ENCODE measurements around the gene ARHGAP9. TPM values are rescaled to one million over a fixed set of nuclear protein-coding genes. Genes with fewer than 3 reads are reported as not detected.
"Not testable (repeated sequence)": the region's sequence is repeated elsewhere in the genome, so short reads cannot be mapped to it uniquely, and the experiment has no call there.

The ARHGAP9 gene
- total and polyA plus RNA-seq, 2 experiments from 2014 or later, result 0.11 to 0.61 TPM

DNA sequence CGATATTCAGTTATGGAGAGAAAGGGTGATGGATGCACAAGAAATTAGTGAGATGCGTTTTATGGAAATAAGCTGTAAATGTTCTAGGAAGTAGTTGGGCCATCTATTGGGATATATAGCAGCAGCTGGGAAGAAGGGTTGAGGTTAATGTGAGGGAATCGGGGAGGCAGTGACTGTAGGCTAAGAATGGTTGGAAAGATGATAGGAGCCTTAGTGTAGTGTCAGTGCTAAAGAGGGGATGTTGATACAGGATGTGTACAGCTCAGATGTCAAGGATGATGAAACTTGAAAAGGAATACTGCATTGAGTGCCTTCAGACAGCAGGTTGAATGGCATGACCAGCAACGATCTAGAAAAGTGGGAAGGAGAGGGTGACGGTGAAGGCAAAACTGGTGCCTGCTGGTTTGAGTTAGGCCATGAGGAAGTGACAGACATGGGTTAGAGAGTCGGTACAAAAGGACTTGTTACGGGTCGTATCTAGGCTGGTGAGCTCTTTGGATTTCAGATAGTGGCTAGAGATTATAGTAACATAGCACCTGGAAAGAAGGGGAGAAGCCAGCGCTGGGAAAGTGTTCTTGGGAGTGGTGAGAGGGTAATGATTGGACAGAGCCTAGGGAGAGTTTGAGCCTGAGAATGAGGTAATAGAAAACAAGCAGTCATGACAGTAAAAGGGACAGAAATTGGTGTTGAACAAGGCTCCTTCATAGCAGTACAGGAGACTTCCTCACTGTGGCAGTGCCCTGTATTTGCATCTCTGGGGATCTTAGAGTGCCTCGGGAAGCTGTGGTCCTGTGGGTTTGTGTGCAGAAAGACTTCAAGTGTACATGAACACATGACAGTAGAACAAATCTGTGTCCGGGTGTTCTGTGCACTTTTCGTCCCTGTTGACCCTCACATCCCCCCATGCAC, 17.8 kb upstream of the ARHGAP9 start:
- in situ Hi-C loops (cut with MboI), result no loop called here
- H3K4me1 ChIP-seq (ENCODE audit: insufficient read depth), result no peaks in the 10 kb centered on the region
- H3K9ac ChIP-seq, result no peak overlapping the region
- peaks cover 15% of the 10 kb centered on the region; the same call in 1 of the 2 replicates for H3F3A ChIP-seq (ENCODE audit: insufficient read depth)
- 97 to 98% methylated on average over 12 of the region's 12 CpGs for WGBS, 2 experiments (ENCODE audit: low coverage in 1 of 2, low lambda C conversion rate in 2 of 2, missing lambda C conversion rate in 2 of 2)
- H4K20me1 ChIP-seq (ENCODE audit: insufficient read depth), result no peaks in the 10 kb centered on the region
- H3K27me3 ChIP-seq (replicated peaks; ENCODE audit: insufficient read depth), result no peaks in the 10 kb centered on the region
- H3K9me3 ChIP-seq (ENCODE audit: low read depth), result no peaks in the 10 kb centered on the region
- H3K36me3 ChIP-seq (ENCODE audit: low read depth), result peaks cover 68% of the 10 kb centered on the region
- H2AFZ ChIP-seq, result no peak overlapping the region
- no peak for DNase-seq
- no peaks in the 10 kb centered on the region for H3K9me2 ChIP-seq (ENCODE audit: insufficient read depth)
- H3K79me2 ChIP-seq (ENCODE audit: insufficient read depth), result peaks cover 60% of the 10 kb centered on the region
- no peak overlapping the region for H3K27ac ChIP-seq
- H3K4me3 ChIP-seq, result no peak overlapping the region
- no peak overlapping the region for H3K4me2 ChIP-seq (ENCODE audit: unreplicated experiment)
- TF ChIP-seq EZH2phosphoT487 (IDR thresholded peaks at IDR 0.05; ENCODE audit: insufficient read depth, low read depth) (no peak), EZH2 (IDR thresholded peaks at IDR 0.05; ENCODE audit: insufficient read depth, poor library complexity, severe bottlenecking) (no peak)

DNA sequence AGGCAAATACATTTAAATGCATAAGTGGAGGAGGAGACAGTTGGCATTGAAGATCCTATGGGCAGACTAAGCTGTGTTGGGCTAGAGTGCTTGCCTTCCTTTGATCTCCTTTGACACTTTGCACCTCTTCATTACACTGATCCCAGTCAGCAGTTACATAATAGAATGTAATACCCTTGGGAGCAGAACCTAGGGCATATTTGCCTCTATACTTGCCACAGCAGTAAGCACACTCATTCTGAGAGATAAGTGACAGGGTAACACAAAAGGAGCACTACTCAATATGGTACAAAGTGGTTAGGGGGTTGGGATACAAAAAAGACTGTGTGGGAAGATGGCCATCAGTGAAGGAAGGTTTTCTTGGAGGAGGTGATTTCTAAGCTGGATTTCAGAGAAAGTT, 17.2 kb upstream of the ARHGAP9 start:
- Histone ChIP-seq H3K9me3 (ENCODE audit: low read depth) (no peaks in the 10 kb centered on the region), H2AFZ (no peak overlapping the region), H3K9me2 (ENCODE audit: insufficient read depth) (no peaks in the 10 kb centered on the region), H3K27me3 (replicated peaks; ENCODE audit: insufficient read depth) (no peaks in the 10 kb centered on the region), H3K4me2 (ENCODE audit: unreplicated experiment) (no peak overlapping the region), H3K79me2 (ENCODE audit: insufficient read depth) (peaks cover 63% of the 10 kb centered on the region), H3K4me1 (ENCODE audit: insufficient read depth) (no peaks in the 10 kb centered on the region), H3K4me3 (no peak overlapping the region), H3K9ac (no peak overlapping the region), H3K36me3 (ENCODE audit: low read depth) (peaks cover 64% of the 10 kb centered on the region), H3K27ac (no peak overlapping the region), H4K20me1 (ENCODE audit: insufficient read depth) (no peaks in the 10 kb centered on the region), H3F3A (ENCODE audit: insufficient read depth) (peaks cover 12% of the 10 kb centered on the region; the same call in 1 of the 2 replicates)
- no peak for DNase-seq
- TF ChIP-seq EZH2 (IDR thresholded peaks at IDR 0.05; ENCODE audit: insufficient read depth, poor library complexity, severe bottlenecking), result no peak
- TF ChIP-seq EZH2phosphoT487 (IDR thresholded peaks at IDR 0.05; ENCODE audit: insufficient read depth, low read depth), result no peak
- in situ Hi-C loops (cut with MboI), result no loop called here

DNA sequence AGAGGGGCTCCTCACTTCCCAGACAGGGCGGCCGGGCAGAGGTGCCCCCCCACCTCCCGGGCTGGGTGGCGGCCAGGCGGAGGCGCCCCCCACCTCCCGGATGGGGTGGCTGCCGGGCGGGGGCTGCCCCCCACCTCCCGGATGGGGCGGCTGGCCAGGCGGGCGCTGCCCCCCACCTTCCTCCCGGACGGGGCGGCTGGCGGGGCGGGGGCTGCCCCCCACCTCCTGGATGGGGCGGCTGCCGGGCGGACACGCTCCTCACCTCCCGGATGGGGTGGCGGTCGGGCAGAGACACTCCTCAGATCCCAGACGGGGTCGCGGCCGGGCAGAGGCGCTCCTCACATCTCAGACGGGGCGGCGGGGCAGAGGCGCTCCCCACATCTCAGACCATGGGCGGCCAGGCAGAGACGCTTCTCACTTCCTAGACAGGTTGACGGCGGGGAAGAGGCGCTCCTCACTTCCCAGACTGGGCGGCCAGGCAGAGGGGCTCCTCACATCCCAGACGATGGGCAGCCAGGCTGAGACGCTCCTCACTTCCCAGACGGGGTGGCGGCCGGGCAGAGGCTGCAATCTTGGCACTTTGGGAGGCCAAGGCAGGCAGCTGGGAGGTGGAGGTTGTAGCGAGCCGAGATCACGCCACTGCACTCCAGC, 15.5 kb upstream of the ARHGAP9 start:
- H3K4me1 ChIP-seq (ENCODE audit: insufficient read depth); H3K27me3 ChIP-seq (replicated peaks; ENCODE audit: insufficient read depth); H2AFZ ChIP-seq; H3K4me3 ChIP-seq; H3K9ac ChIP-seq; DNase-seq; H3K27ac ChIP-seq; H3F3A ChIP-seq (ENCODE audit: insufficient read depth); H3K4me2 ChIP-seq (ENCODE audit: unreplicated experiment); H3K9me3 ChIP-seq (ENCODE audit: low read depth); H4K20me1 ChIP-seq (ENCODE audit: insufficient read depth); in situ Hi-C loops (cut with MboI); H3K9me2 ChIP-seq (ENCODE audit: insufficient read depth): not testable (repeated sequence)
- Histone ChIP-seq H3K36me3 (ENCODE audit: low read depth) (peaks cover 64% of the 10 kb centered on the region), H3K79me2 (ENCODE audit: insufficient read depth) (peaks cover 68% of the 10 kb centered on the region)
- 93 to 98% methylated on average over 21 to 48 of the region's 48 CpGs for WGBS, 2 experiments (ENCODE audit: low coverage in 1 of 2, low lambda C conversion rate in 2 of 2, missing lambda C conversion rate in 2 of 2)

DNA sequence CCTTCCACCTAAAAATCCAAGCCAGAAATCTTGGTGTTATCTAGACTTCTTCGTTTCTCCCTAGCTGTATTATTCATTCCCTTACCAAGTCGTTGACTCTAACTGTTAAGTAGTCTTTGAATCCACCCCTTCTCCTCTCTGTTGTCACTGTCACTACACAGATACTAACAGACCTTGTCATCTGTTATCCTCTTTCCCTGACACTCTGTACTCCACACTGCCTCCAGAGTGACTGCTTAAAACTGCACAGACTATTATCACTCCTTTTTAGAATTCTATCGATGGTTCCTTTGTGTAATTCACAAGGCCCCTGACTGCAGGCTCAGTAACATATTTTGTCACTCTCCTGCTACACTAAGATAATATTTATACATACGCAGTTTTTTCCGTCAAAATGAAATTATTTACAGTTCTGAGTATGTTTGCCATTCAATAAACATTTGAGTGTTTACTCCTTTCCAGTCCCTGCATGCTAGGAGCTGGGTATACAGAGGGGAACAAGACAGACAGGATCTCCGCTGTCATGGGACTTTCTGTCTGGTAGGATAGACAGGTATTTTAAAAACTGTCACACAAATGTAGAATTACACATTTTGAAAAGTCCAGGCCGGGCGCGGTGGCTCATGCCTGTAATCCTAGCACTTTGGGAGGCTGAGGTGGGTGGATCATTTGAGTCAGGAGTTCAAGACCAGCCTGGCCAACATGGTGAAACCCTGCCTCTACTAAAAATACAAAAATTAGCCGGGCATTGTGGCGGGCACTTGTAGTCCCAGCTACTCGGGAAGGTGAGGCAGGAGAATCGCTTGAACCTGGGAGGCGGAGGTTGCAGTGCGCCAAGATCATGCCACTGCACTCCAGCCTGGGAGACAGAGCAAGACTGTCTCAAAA, 12.0 kb upstream of the ARHGAP9 start:
- WGBS, 2 experiments (ENCODE audit: low coverage in 1 of 2, low lambda C conversion rate in 2 of 2, missing lambda C conversion rate in 2 of 2), result 86 to 89% methylated on average over 15 of the region's 15 CpGs
- H3K36me3 ChIP-seq (ENCODE audit: low read depth), result peaks cover 49% of the 10 kb centered on the region
- no peak for TF ChIP-seq EZH2 (IDR thresholded peaks at IDR 0.05; ENCODE audit: insufficient read depth, poor library complexity, severe bottlenecking)
- TF ChIP-seq EZH2phosphoT487 (IDR thresholded peaks at IDR 0.05; ENCODE audit: insufficient read depth, low read depth), result no peak

More for the DNA sequence above, 12.0 kb upstream of the ARHGAP9 start:
- Histone ChIP-seq H3K27ac (no peak overlapping the region), H3K79me2 (ENCODE audit: insufficient read depth) (peaks cover 59% of the 10 kb centered on the region), H3K4me3 (no peak overlapping the region), H3K9me2 (ENCODE audit: insufficient read depth) (no peaks in the 10 kb centered on the region), H2AFZ (no peak overlapping the region), H3K27me3 (replicated peaks; ENCODE audit: insufficient read depth) (no peaks in the 10 kb centered on the region), H3K9me3 (ENCODE audit: low read depth) (no peaks in the 10 kb centered on the region), H4K20me1 (ENCODE audit: insufficient read depth) (no peaks in the 10 kb centered on the region), H3F3A (ENCODE audit: insufficient read depth) (0 out of 2 replicates have a peak, but pooled peaks cover 3% of the 10 kb centered on the region), H3K4me1 (ENCODE audit: insufficient read depth) (peaks cover 4% of the 10 kb centered on the region), H3K4me2 (ENCODE audit: unreplicated experiment) (no peak overlapping the region), H3K9ac (no peak overlapping the region)
- DNase-seq, result peak; percentile 26
- in situ Hi-C loops (cut with MboI), result no loop called here

Measured in GM23248 (cell line).